ENCODE measurements around the gene DPP10.

- TF ChIP-seq, protein P1, sequence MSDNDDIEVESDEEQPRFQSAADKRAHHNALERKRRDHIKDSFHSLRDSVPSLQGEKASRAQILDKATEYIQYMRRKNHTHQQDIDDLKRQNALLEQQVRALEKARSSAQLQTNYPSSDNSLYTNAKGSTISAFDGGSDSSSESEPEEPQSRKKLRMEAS (IDR thresholded peaks at IDR 0.05) = no peak
- TF ChIP-seq TAF1 (IDR thresholded peaks at IDR 0.05; ENCODE audit: low read depth) (no peak), RAD21 (IDR thresholded peaks at IDR 0.05; ENCODE audit: low read depth) (no peak), TCF12 (IDR thresholded peaks at IDR 0.05; ENCODE audit: low read depth) (no peak), EP300 (IDR thresholded peaks at IDR 0.05; ENCODE audit: borderline replicate concordance) (no peak), YY1 (IDR thresholded peaks at IDR 0.05; ENCODE audit: low read depth) (no peak), ZBTB7A (IDR thresholded peaks at IDR 0.05; ENCODE audit: low read depth) (no peak), CEBPB (IDR thresholded peaks at IDR 0.05) (no peak), EGR1 (IDR thresholded peaks at IDR 0.05) (no peak), NFIC (IDR thresholded peaks at IDR 0.05) (no peak)
- TF ChIP-seq, protein P2, sequence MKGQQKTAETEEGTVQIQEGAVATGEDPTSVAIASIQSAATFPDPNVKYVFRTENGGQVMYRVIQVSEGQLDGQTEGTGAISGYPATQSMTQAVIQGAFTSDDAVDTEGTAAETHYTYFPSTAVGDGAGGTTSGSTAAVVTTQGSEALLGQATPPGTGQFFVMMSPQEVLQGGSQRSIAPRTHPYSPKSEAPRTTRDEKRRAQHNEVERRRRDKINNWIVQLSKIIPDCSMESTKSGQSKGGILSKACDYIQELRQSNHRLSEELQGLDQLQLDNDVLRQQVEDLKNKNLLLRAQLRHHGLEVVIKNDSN (IDR thresholded peaks at IDR 0.05) = no peak
- TF ChIP-seq, protein P3, sequence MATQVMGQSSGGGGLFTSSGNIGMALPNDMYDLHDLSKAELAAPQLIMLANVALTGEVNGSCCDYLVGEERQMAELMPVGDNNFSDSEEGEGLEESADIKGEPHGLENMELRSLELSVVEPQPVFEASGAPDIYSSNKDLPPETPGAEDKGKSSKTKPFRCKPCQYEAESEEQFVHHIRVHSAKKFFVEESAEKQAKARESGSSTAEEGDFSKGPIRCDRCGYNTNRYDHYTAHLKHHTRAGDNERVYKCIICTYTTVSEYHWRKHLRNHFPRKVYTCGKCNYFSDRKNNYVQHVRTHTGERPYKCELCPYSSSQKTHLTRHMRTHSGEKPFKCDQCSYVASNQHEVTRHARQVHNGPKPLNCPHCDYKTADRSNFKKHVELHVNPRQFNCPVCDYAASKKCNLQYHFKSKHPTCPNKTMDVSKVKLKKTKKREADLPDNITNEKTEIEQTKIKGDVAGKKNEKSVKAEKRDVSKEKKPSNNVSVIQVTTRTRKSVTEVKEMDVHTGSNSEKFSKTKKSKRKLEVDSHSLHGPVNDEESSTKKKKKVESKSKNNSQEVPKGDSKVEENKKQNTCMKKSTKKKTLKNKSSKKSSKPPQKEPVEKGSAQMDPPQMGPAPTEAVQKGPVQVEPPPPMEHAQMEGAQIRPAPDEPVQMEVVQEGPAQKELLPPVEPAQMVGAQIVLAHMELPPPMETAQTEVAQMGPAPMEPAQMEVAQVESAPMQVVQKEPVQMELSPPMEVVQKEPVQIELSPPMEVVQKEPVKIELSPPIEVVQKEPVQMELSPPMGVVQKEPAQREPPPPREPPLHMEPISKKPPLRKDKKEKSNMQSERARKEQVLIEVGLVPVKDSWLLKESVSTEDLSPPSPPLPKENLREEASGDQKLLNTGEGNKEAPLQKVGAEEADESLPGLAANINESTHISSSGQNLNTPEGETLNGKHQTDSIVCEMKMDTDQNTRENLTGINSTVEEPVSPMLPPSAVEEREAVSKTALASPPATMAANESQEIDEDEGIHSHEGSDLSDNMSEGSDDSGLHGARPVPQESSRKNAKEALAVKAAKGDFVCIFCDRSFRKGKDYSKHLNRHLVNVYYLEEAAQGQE (IDR thresholded peaks at IDR 0.05; ENCODE audit: low read depth) = no peak
These were observed 1126.2 kb downstream of the DPP10 start for GRCh38 chr2:115568643-115569042.

Data from Ishikawa (cell line).